Motor neuron (in vitro differentiated cells): ENCODE data around the gene KCNH4. TPM values are rescaled to one million over a fixed set of nuclear protein-coding genes. Genes with fewer than 3 reads are reported as not detected.

ENCODE experiments used
- total RNA-seq, 8 experiments: library from RNA; unstranded; fragments of 300-600 nt; gene quantifications; 2 replicates each; pipeline versions ENCODE4 v1.2.3 to v1.2.4, GENCODE V29; 2022

Gene KCNH4
- total RNA-seq, 8 experiments from 2014 or later: 0.13 to 0.33 (median 0.20) TPM

Other genes starting within 250 kb of the KCNH4 start
- gene CNP, start 214.3 kb downstream of the KCNH4 start, total RNA-seq: 10 to 100 TPM; 20.5 to 99.0 (median 51.0) TPM
- gene DNAJC7, start 163.7 kb downstream of the KCNH4 start, total RNA-seq: 100 to 1,000 TPM in 4 of 8 experiments, 10 to 100 TPM in 4; 56.4 to 143 (median 93.6) TPM
- 10 to 100 TPM; 32.3 to 65.8 (median 51.8) TPM for gene NKIRAS2, start 161.1 kb downstream of the KCNH4 start, total RNA-seq
- 1 to 10 TPM in 5 of 8 experiments, under 1 TPM in 3; 0.25 to 2.9 (median 2.1) TPM for gene C17orf113, start 130.5 kb downstream of the KCNH4 start, total RNA-seq
- 1 to 10 TPM in 5 of 8 experiments, under 1 TPM in 3; 0.51 to 4.2 (median 1.9) TPM for gene ZNF385C, start 82.7 kb downstream of the KCNH4 start, total RNA-seq
- 10 to 100 TPM in 1 of 8 experiments, 1 to 10 TPM in 4, under 1 TPM in 3; 0.33 to 29.3 (median 3.3) TPM for gene DHX58, start 68.4 kb downstream of the KCNH4 start, total RNA-seq
- 10 to 100 TPM in 7 of 8 experiments, 1 to 10 TPM in 1; 9.1 to 48.3 (median 19.2) TPM for gene KAT2A, start 59.8 kb downstream of the KCNH4 start, total RNA-seq
- gene HSPB9, start 58.3 kb downstream of the KCNH4 start, total RNA-seq: under 1 TPM; 0.18 to 1.00 (median 0.51) TPM
- gene RAB5C, start 26.2 kb downstream of the KCNH4 start, total RNA-seq: 100 to 1,000 TPM in 3 of 8 experiments, 10 to 100 TPM in 5; 52.6 to 135 (median 92.6) TPM
- gene HCRT, start 4.3 kb upstream of the KCNH4 start, total RNA-seq: not detected
- 10 to 100 TPM in 5 of 8 experiments, 1 to 10 TPM in 3; 7.0 to 27.3 (median 11.0) TPM for gene GHDC, start 13.4 kb upstream of the KCNH4 start, total RNA-seq
- 10 to 100 TPM; 21.6 to 27.7 (median 23.5) TPM for gene STAT5B, start 95.2 kb upstream of the KCNH4 start, total RNA-seq
- gene STAT5A, start 107.4 kb upstream of the KCNH4 start, total RNA-seq: 10 to 100 TPM in 1 of 8 experiments, 1 to 10 TPM in 6, under 1 TPM in 1; 0.93 to 12.0 (median 3.0) TPM
- 100 to 1,000 TPM in 4 of 8 experiments, 10 to 100 TPM in 4; 31.4 to 386 (median 106) TPM for gene STAT3, start 207.3 kb upstream of the KCNH4 start, total RNA-seq
- 10 to 100 TPM in 4 of 8 experiments, under 1 TPM in 4; 0.05 to 74.8 (median 12.8) TPM for gene CAVIN1, start 242.1 kb upstream of the KCNH4 start, total RNA-seq